ENCODE data around the gene CNPY3.

GRCh38 chr6:42937548-42938427 lies 8.5 kb downstream of the CNPY3 start:
- no peak for TF ChIP-seq CREB1 (IDR thresholded peaks at IDR 0.05; ENCODE audit: low read depth)
- TF ChIP-seq CTCF (IDR thresholded peaks at IDR 0.05 in 2 of 3, conservative IDR thresholded peaks at IDR 0.05 in 1 of 3; ENCODE audit: control insufficient read depth in 2 of 3, extremely low read depth in 1 of 3, insufficient read depth in 1 of 3, low read depth in 3 of 3, low read length in 3 of 3), result no peak
- TF ChIP-seq TARDBP (IDR thresholded peaks at IDR 0.05; ENCODE audit: borderline replicate concordance), result no peak
- TF ChIP-seq EGR1 (IDR thresholded peaks at IDR 0.05; ENCODE audit: borderline replicate concordance in 1 of 2, low read depth in 2 of 2, low read length in 2 of 2), result no peak
- no peak for TF ChIP-seq USF2 (IDR thresholded peaks at IDR 0.05; ENCODE audit: borderline replicate concordance, low read depth, low read length)
- no peak for TF ChIP-seq HDAC2 (IDR thresholded peaks at IDR 0.05)
- no peak for TF ChIP-seq SRF (IDR thresholded peaks at IDR 0.05; ENCODE audit: low read depth in 2 of 2, low read length in 2 of 2)
- TF ChIP-seq SPI1 (IDR thresholded peaks at IDR 0.05; ENCODE audit: borderline replicate concordance, insufficient read depth, low read depth, low read length), result no peak
- no peak for TF ChIP-seq MXI1 (IDR thresholded peaks at IDR 0.05; ENCODE audit: low read depth, low read length)
- TF ChIP-seq SMC3 (IDR thresholded peaks at IDR 0.05; ENCODE audit: borderline replicate concordance, low read length), result no peak
- no peak; the same call in 1 of the 2 replicates for TF ChIP-seq POLR2A (IDR thresholded peaks at IDR 0.05; ENCODE audit: low read depth, low read length)
- TF ChIP-seq NFYB (IDR thresholded peaks at IDR 0.05; ENCODE audit: insufficient read depth, low read depth, low read length), result no peak

Measured in GM12878 (cell line).